HCT116 (cell line): ENCODE data around the gene OR11H1.
"Not testable (repeated sequence)": the region's sequence is repeated elsewhere in the genome, so short reads cannot be mapped to it uniquely, and the experiment has no call there.

Source experiments
- CEBPB ChIP-seq: IDR thresholded peaks from 2 replicates; pipeline ENCODE4 v1.6.1; 2012; ENCODE audit warnings: low read depth
- CTCF ChIP-seq, 3 experiments: fragments of 200-600 bp in 1 of 3; sonication (generic) in 1 of 3; IDR thresholded peaks in 2 of 3; conservative IDR thresholded peaks in 1 of 3; 2 replicates each; pipeline ENCODE4 v1.5.1; 2012 to 2017; ENCODE audit warnings: low read depth in 2 of 3, low read length in 2 of 3, antibody characterized with exemption in 1 of 3, borderline replicate concordance in 1 of 3, control low read depth in 1 of 3, mild to moderate bottlenecking in 1 of 3, mixed read lengths in 1 of 3, mixed run types in 1 of 3, moderate library complexity in 1 of 3; ENCODE audit not compliant: insufficient read depth in 1 of 3
- EZH2 ChIP-seq: fragments of 200-600 bp; sonication (generic); IDR thresholded peaks from 2 replicates; pipeline ENCODE4 v1.6.1; 2017; ENCODE audit warnings: antibody characterized with exemption, mixed run types
- EZH2phosphoT487 ChIP-seq: fragments of 200-600 bp; IDR thresholded peaks from 2 replicates; pipeline ENCODE4 v1.6.1; 2018; ENCODE audit warnings: antibody characterized with exemption, borderline replicate concordance
- JUND ChIP-seq: IDR thresholded peaks from 2 replicates; pipeline ENCODE4 v1.6.1; 2012
- MAX ChIP-seq: IDR thresholded peaks from 2 replicates; pipeline ENCODE4 v1.6.1; 2012
- POLR2A ChIP-seq: IDR thresholded peaks from 2 replicates; pipeline ENCODE4 v1.7.0; 2011; ENCODE audit warnings: borderline replicate concordance; ENCODE audit not compliant: insufficient read depth, insufficient read length; ENCODE audit errors: extremely low read depth
- POLR2AphosphoS5 ChIP-seq: IDR thresholded peaks from 2 replicates; pipeline ENCODE4 v1.6.1; 2011; ENCODE audit warnings: mild to moderate bottlenecking, low read depth, low read length, moderate library complexity

DNA sequence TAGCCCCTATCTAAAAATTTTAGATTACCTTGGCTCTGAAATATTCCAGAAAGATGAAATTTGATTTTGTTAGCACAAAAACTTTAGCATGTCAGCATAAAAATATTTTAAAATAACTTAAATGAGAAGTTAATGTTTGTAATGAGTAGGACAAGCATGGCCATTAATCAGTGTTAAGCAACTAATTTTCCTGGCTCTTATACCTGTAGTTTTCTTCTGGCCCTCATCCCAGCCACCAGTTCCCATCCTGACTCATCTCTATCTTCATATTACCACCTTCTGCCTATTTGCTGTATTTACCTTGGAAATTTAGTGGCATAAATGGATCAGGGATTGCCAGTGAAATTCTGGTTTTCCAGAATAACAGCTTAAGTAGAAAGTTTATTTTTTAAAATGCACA, 37.1 kb downstream of the OR11H1 start:
- not testable (repeated sequence) for TF ChIP-seq CTCF (IDR thresholded peaks at IDR 0.05 in 2 of 3, conservative IDR thresholded peaks at IDR 0.05 in 1 of 3; ENCODE audit: borderline replicate concordance in 1 of 3, insufficient read depth in 1 of 3, low read depth in 2 of 3, low read length in 2 of 3); JUND; EZH2phosphoT487; POLR2AphosphoS5; EZH2; CEBPB; MAX; POLR2A
